Measurements from ENCODE around the gene CLK3.
"Not testable (repeated sequence)": the region's sequence is repeated elsewhere in the genome, so short reads cannot be mapped to it uniquely, and the experiment has no call there.

Gene CLK3

GRCh38 chr15:74615508-74616365, at the start of gene CLK3:
CLK3 (plus strand) TSS chr15:74615836; CDS start chr15:74619197, 3,361 bp downstream.
- DNase-seq (ENCODE audit: low read depth in 3 of 3): peak; percentile 89 to 95 (median 92)

DNA sequence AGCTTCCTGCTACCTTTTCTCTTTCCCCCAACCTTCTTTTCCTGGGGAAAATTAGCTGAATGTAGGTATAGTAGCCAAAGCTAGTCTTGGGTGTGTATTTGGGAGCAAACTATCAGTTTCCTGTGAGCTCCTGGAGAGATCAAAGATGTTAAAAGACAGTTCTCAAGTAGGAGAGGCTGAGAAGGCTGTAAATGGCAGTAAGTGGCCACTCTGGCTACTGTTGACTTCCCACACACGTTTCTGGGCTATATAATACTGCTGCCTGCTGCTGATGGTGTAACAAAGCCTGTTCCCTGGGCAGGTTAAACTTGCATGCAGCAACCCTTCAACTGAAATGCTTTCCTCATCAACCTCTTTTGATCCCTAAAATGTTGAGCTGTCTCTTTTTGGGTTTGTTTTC, 47.0 kb upstream of the CLK3 start:
- no peak for DNase-seq (ENCODE audit: low read depth in 3 of 3)

- DNase-seq (ENCODE audit: low read depth in 3 of 3): no peak
Observed at GRCh38 chr15:74569731-74570070, 45.9 kb upstream of the CLK3 start.

GRCh38 chr15:74571191-74571590, 44.4 kb upstream of the CLK3 start:
- DNase-seq (ENCODE audit: low read depth in 3 of 3): no peak

GRCh38 chr15:74573987-74574386, 41.6 kb upstream of the CLK3 start:
- DNase-seq (ENCODE audit: low read depth in 3 of 3): no peak

GRCh38 chr15:74578496-74578994, 37.1 kb upstream of the CLK3 start:
- DNase-seq (ENCODE audit: low read depth in 3 of 3): no peak

GRCh38 chr15:74579001-74579400, 36.6 kb upstream of the CLK3 start:
- no peak for DNase-seq (ENCODE audit: low read depth in 3 of 3)

DNA sequence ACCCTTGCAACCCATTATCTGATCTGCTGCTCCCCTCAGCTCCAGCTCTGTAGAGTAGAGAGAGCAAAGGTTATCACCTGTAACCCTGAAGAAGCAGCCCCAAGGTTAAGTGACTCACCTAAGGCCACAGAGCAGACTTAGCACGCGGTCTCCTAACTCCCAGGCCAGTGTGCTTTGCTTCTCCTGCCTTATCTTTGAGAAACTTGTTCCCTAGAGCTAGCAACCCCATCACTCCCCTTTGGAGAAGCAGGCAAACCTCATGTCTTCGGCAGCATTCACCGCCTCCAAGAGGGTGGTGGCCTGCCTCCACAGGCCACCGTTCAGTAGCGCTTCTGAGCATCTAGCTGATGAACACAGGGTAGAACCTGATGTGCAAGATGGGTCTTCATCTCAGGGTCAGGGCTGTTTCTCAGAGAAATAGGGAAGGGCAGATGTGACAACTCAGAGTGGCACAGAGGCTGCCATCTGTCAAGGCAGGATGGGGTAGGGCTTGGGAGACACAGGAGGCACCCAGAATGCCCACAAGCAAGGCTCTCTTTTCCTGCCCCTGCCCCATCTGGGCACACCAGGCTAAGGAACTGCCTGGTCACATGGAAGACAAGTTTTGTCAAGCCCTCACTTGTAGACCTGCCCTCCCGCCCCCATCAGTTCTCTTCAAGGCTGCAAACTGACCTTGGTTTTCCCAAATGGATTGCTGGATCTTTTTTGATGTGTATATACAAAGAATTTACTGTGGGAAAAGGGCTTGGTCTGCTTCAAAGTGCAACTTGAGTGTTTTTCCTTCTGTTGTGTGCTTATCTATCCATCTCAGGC, 34.9 kb upstream of the CLK3 start:
- no peak for DNase-seq (ENCODE audit: low read depth in 3 of 3)

DNA sequence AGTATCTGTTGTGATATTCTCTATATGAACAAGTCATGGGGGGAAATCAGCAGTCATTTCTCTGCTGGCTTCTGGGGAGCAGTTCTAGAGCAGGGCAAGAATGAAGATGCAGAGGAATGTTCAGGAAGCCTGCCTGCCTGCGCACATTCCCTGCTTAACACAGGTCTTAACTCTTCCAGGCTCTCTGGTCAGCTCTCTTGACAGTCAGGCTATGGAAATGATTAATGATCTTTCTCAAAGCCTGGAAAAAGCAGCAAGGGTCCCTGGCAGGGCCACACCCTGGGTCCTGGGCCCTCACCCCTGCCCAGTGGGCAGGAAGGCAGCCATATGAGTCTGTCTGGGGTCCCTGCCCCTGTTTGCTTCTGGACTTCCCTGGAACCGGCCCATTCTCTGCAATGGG, 31.4 kb upstream of the CLK3 start:
- no peak for DNase-seq (ENCODE audit: low read depth in 3 of 3)

DNA sequence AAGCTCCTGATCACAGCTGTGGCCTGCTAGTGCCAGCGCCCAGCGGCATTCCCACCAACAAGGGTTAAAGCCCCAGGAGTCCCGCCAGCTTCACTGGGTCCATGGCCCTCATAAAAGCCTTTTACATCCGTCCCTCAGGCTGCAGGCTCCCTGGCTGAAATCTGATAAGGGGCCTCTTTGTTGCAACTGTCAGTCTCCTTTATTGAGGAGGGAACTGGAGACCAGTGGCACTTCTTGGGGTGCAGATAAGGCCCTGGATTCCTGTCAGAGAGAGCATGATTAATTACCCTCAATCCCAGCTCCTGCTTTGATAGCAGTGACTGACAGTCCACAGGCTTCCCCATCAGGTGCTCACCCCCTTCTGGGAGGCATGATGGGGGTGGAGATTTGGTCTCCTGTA, 30.9 kb upstream of the CLK3 start:
- no peak for DNase-seq (ENCODE audit: low read depth in 3 of 3)

GRCh38 chr15:74585191-74585590, 30.4 kb upstream of the CLK3 start:
- DNase-seq (ENCODE audit: low read depth in 3 of 3): no peak

GRCh38 chr15:74585857-74586256, 29.8 kb upstream of the CLK3 start:
- DNase-seq (ENCODE audit: low read depth in 3 of 3): no peak

GRCh38 chr15:74589826-74590225, 25.8 kb upstream of the CLK3 start:
- DNase-seq (ENCODE audit: low read depth in 3 of 3): no peak

GRCh38 chr15:74592222-74592621, 23.4 kb upstream of the CLK3 start:
- DNase-seq (ENCODE audit: low read depth in 3 of 3): no peak

DNA sequence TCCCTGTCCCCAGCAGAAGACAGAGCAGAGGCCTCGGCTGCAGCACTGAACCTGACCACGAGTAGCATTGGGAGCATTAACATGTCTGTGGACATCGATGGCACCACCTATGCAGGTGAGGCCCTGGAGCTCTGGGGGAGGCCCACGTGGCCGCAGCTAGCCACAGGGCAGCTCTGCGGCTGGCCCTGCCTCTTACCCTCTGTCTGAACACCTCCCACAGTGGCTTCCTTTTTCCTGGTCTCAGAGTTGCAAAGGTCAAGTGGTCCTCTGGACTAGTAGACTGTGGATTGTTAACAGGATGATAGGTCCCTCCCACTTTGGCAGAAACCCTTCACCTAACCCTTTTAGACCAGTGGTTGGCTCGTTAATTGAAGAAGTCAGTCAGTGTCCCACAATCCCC, 22.5 kb upstream of the CLK3 start:
- DNase-seq (ENCODE audit: low read depth in 3 of 3): no peak

GRCh38 chr15:74594455-74594854, 21.2 kb upstream of the CLK3 start:
- no peak for DNase-seq (ENCODE audit: low read depth in 3 of 3)

- no peak for DNase-seq (ENCODE audit: low read depth in 3 of 3)
Observed at GRCh38 chr15:74595271-74595670, 20.4 kb upstream of the CLK3 start.

DNA sequence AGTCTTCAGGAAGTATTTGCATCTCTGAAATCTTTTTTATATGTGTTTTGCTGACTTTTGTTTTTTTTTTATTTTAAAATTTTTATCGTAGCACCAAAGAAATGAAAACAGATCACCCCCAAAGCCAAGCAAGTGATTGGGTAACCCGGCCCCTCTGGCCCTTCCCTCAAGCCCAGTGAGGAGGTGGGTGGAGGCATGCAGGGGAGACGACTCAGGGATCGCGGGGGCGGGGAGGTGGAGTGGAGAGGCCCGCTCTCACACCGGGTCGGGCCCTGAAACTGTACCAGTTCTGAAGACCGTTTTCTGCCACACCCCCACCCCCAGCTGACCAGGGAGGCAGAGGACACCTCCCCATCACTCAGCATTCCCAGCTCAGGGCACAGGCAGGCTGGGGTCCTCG, 18.9 kb upstream of the CLK3 start:
- not testable (repeated sequence) for DNase-seq (ENCODE audit: low read depth in 3 of 3)

DNA sequence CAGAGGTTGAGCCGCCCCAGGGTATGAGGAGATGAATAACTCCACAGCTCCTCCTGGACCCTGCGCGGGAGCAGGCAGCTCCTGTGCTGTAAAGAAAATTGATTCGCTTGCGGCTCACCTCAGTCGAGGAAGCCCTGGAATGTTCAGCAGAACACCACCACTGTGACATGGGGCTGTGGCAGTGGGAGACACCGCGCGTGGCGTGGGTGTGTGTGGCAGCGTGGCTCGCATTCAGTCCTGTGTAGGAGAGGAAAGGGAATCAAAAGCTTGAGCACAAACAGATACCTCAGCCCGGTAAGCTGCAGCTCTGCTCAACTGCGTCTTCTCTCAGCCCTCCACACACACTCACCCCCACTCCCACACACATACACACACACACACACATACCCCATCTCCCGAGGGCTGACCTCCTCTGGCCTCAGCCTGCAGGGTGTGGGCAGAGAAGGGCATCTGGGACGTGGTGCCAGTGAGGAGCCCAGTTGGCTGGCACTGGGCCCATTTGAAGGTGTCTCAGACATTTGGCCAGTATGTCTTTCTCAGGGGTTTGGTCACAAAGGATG, 18.4 kb upstream of the CLK3 start:
- DNase-seq (ENCODE audit: low read depth in 3 of 3): not testable (repeated sequence)

- peak; percentile 70 to 74 (median 71) for DNase-seq (ENCODE audit: low read depth in 3 of 3)
Observed at GRCh38 chr15:74598126-74598842, 17.4 kb upstream of the CLK3 start.

DNA sequence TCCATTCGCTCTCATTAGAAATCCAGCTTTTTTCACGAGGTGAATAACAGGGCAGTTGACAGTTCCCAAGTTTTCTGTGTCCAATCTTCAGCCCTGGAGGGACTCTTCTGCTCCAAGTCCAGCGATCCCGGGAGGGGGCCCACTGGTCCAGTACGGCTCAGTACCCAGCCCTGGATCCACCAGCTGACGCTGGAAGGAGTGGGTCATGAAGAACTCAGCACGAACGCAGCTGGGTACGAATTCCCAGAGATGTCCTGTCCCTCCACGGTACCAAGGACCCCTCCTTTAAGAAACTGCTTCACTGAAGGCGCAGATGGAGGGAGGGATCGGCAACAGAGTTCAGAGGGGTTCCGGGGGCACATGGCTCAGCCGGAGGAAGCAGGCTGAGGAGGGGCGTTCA, 16.5 kb upstream of the CLK3 start:
- no peak for DNase-seq (ENCODE audit: low read depth in 3 of 3)
